WTC11 (cell line): ENCODE measurements around the gene ZNF487. TPM values are rescaled to one million over a fixed set of nuclear protein-coding genes. Genes with fewer than 3 reads are reported as not detected.
A peak's percentile ranks its signal among the peaks of the same experiment; 100 is the strongest.

ENCODE experiments used
- ATAC-seq: fragments of 200-7000 bp; cut with Tn5 transposase; 2 replicates; pipeline ENCODE4 v1.10.0; 2021; ENCODE audit warnings: mild to moderate bottlenecking, moderate library complexity
- CTCF ChIA-PET: fragments of 300-600 bp; sonication (Branson Sonifier 250); formaldehyde crosslinking; loops from one replicate; lab custom pipeline; 2021; ENCODE audit warnings: antibody characterized with exemption; lab: Charles Lee
- POLR2A ChIA-PET: fragments of 350-600 bp; sonication (Branson Sonifier 250); formaldehyde crosslinking; loops from one replicate; lab custom pipeline; 2021; ENCODE audit warnings: antibody characterized with exemption; lab: Charles Lee
- DNase-seq: peaks from one replicate; pipeline ENCODE4 v3.0.0; 2021; ENCODE audit warnings: low spot score
- H3K27ac Mint-ChIP-seq: 2 replicates; pipeline ENCODE4 v1.8.0; 2021; ENCODE audit warnings: mixed read lengths
- H3K27me3 Mint-ChIP-seq: 2 replicates; pipeline ENCODE4 v1.8.0; 2021; ENCODE audit warnings: low read depth, mild to moderate bottlenecking, moderate library complexity, mixed read lengths
- H3K36me3 Mint-ChIP-seq: 2 replicates; pipeline ENCODE4 v1.8.0; 2021; ENCODE audit warnings: mixed read lengths
- H3K4me1 Mint-ChIP-seq: 2 replicates; pipeline ENCODE4 v1.8.0; 2022; ENCODE audit warnings: mixed read lengths
- H3K4me3 Mint-ChIP-seq: 2 replicates; pipeline ENCODE4 v1.8.0; 2021; ENCODE audit warnings: mild to moderate bottlenecking, moderate library complexity, mixed read lengths
- H3K9me3 Mint-ChIP-seq: 2 replicates; pipeline ENCODE4 v1.8.0; 2021; ENCODE audit warnings: mixed read lengths
- AR ChIP-seq: fragments of 250-450 bp; sonication (Bioruptor Pico); IDR thresholded peaks from 2 replicates; pipeline ENCODE4 v1.9.0; 2021; ENCODE audit warnings: mild to moderate bottlenecking
- CDX4 ChIP-seq: fragments of 250-450 bp; sonication (Bioruptor Pico); IDR thresholded peaks from 2 replicates; pipeline ENCODE4 v1.9.0; 2021; ENCODE audit warnings: moderate library complexity, mild to moderate bottlenecking, inconsistent platforms, borderline replicate concordance
- CREB1 ChIP-seq: sonication (generic); formaldehyde crosslinking; IDR thresholded peaks from 2 replicates; pipeline ENCODE4 v1.8.0; 2023; ENCODE audit warnings: mild to moderate bottlenecking, missing genetic modification reagents
- CTCF ChIP-seq: fragments of 200-600 bp; IDR thresholded peaks from 2 replicates; pipeline ENCODE4 v1.8.0; 2022; ENCODE audit warnings: antibody characterized with exemption
- EMX1 ChIP-seq: fragments of 250-450 bp; sonication (Bioruptor Pico); IDR thresholded peaks from 2 replicates; pipeline ENCODE4 v1.8.0; 2021; ENCODE audit warnings: mild to moderate bottlenecking
- ETV6 ChIP-seq: sonication (generic); formaldehyde crosslinking; IDR thresholded peaks from 2 replicates; pipeline ENCODE4 v1.8.1; 2022; ENCODE audit warnings: mild to moderate bottlenecking, missing genetic modification reagents
- MAX ChIP-seq: sonication (generic); formaldehyde crosslinking; IDR thresholded peaks from 2 replicates; pipeline ENCODE4 v1.8.0; 2022; ENCODE audit warnings: mild to moderate bottlenecking, missing genetic modification reagents
- MXD4 ChIP-seq: fragments of 250-450 bp; sonication (Bioruptor Pico); IDR thresholded peaks from 2 replicates; pipeline ENCODE4 v1.8.0; 2021; ENCODE audit warnings: mild to moderate bottlenecking, moderate library complexity, borderline replicate concordance
- NR1H2 ChIP-seq: sonication (generic); formaldehyde crosslinking; IDR thresholded peaks from 2 replicates; pipeline ENCODE4 v1.9.0; 2021; ENCODE audit warnings: mild to moderate bottlenecking, moderate library complexity, missing genetic modification reagents
- PRDM15 ChIP-seq: sonication (generic); formaldehyde crosslinking; IDR thresholded peaks from 2 replicates; pipeline ENCODE4 v1.8.0; 2022; ENCODE audit warnings: missing genetic modification reagents
- STAT6 ChIP-seq: sonication (generic); formaldehyde crosslinking; conservative IDR thresholded peaks from 2 replicates; pipeline ENCODE4 v1.8.1; 2023; ENCODE audit warnings: mild to moderate bottlenecking, low read depth, missing genetic modification reagents, moderate library complexity
- TCF7 ChIP-seq: sonication (generic); formaldehyde crosslinking; IDR thresholded peaks from 2 replicates; pipeline ENCODE4 v1.8.0; 2022; ENCODE audit warnings: mild to moderate bottlenecking, low read depth, missing genetic modification reagents, moderate library complexity
- ZMAT4 ChIP-seq: fragments of 250-450 bp; sonication (Bioruptor Pico); IDR thresholded peaks from 2 replicates; pipeline ENCODE4 v1.9.0; 2021; ENCODE audit warnings: mild to moderate bottlenecking
- ZNF263 ChIP-seq: sonication (generic); formaldehyde crosslinking; IDR thresholded peaks from 2 replicates; pipeline ENCODE4 v1.8.1; 2022; ENCODE audit warnings: low read depth, mild to moderate bottlenecking, moderate library complexity, missing genetic modification reagents
- ZNF396 ChIP-seq: fragments of 250-450 bp; sonication (Bioruptor Pico); IDR thresholded peaks from 2 replicates; pipeline ENCODE4 v1.8.0; 2021; ENCODE audit warnings: mild to moderate bottlenecking, moderate library complexity, borderline replicate concordance
- total RNA-seq: library from RNA; stranded (reverse); gene quantifications from 3 replicates; pipeline ENCODE4 v1.2.3, GENCODE V29; 2021

The ZNF487 gene
- total RNA-seq, 1 experiment from 2014 or later, result 2.3 TPM

- H3K4me1 Mint-ChIP-seq, result peaks cover 49% of the 10 kb centered on the region
- no peak overlapping the region for H3K4me3 Mint-ChIP-seq
Measured at GRCh38 chr10:43393606-43394360, 43.1 kb upstream of the ZNF487 start.

More at GRCh38 chr10:43393606-43394360, 43.1 kb upstream of the ZNF487 start:
- DNase-seq (no peak), ATAC-seq (no peak)
- Mint-ChIP-seq H3K27me3 (no peaks in the 10 kb centered on the region), H3K9me3 (no peaks in the 10 kb centered on the region), H3K27ac (peak overlapping the region; percentile 43), H3K36me3 (peaks cover 62% of the 10 kb centered on the region)
- CTCF ChIA-PET, result no interaction called here
- POLR2A ChIA-PET, result no interaction called here
- TF ChIP-seq CREB1 (CRISPR knock-in tag) (no peak), STAT6 (CRISPR knock-in tag) (no peak), MXD4 (CRISPR knock-in tag) (no peak), MAX (CRISPR knock-in tag) (no peak), ZNF263 (CRISPR knock-in tag) (no peak), AR (CRISPR knock-in tag) (no peak), TCF7 (no peak), ETV6 (CRISPR knock-in tag) (no peak), CTCF (no peak), EMX1 (CRISPR knock-in tag) (no peak), NR1H2 (CRISPR knock-in tag) (no peak), ZNF396 (CRISPR knock-in tag) (no peak), PRDM15 (CRISPR knock-in tag) (no peak), CDX4 (no peak), ZMAT4 (CRISPR knock-in tag) (no peak)
